Calu3 (cell line): ENCODE results near the gene TRIM52. TPM values are rescaled to one million over a fixed set of nuclear protein-coding genes. Genes with fewer than 3 reads are reported as not detected.

Experiments
- BruUV-seq: library from RNA; stranded (reverse); fragments of 400-500 nt; replicated peaks from 2 replicates; lab custom pipeline; 2021; lab: Mats Ljungman, UMichigan
- CTCF ChIA-PET: fragments of 300-600 bp; sonication (Branson Sonifier 250); formaldehyde crosslinking; loops from one replicate; lab custom pipeline; 2022; ENCODE audit warnings: antibody characterized with exemption; lab: Charles Lee
- DNase-seq: peaks from one replicate; pipeline ENCODE4 v3.0.0; 2022
- H3K27ac Mint-ChIP-seq: one replicate; pipeline ENCODE4 v1.8.0; 2022; ENCODE audit warnings: mixed read lengths; ENCODE audit not compliant: unreplicated experiment
- H3K27me3 Mint-ChIP-seq: one replicate; pipeline ENCODE4 v1.8.0; 2022; ENCODE audit warnings: mixed read lengths; ENCODE audit not compliant: unreplicated experiment
- H3K36me3 Mint-ChIP-seq: one replicate; pipeline ENCODE4 v1.8.0; 2022; ENCODE audit warnings: mild to moderate bottlenecking, moderate library complexity, mixed read lengths; ENCODE audit not compliant: insufficient read depth, unreplicated experiment
- H3K4me1 Mint-ChIP-seq: one replicate; pipeline ENCODE4 v1.8.0; 2022; ENCODE audit warnings: mild to moderate bottlenecking, low read depth, mixed read lengths; ENCODE audit not compliant: unreplicated experiment
- H3K4me3 Mint-ChIP-seq: one replicate; pipeline ENCODE4 v1.8.0; 2022; ENCODE audit warnings: mild to moderate bottlenecking, low read depth, moderate library complexity, mixed read lengths; ENCODE audit not compliant: unreplicated experiment
- H3K9me3 Mint-ChIP-seq: one replicate; pipeline ENCODE4 v1.8.0; 2022; ENCODE audit warnings: low read depth, mixed read lengths; ENCODE audit not compliant: unreplicated experiment
- intact Hi-C: fragments of 100-400 bp; cut with micrococcal nuclease; formaldehyde crosslinking; loops from one replicate; pipeline ENCODE4 v1.10.0; 2022; ENCODE audit not compliant: unreplicated experiment
- total RNA-seq: library from RNA; stranded (reverse); gene quantifications from 2 replicates; pipeline ENCODE4 v1.2.3, GENCODE V29; 2022
- TF ChIP-seq, protein P1 (sequence below): fragments of 200-600 bp; IDR thresholded peaks from one replicate; pipeline ENCODE4 v1.8.0; 2022; ENCODE audit warnings: antibody characterized with exemption; ENCODE audit not compliant: unreplicated experiment

TRIM52 gene
- total RNA-seq, 1 experiment from 2014 or later, result 14.8 TPM

DNA sequence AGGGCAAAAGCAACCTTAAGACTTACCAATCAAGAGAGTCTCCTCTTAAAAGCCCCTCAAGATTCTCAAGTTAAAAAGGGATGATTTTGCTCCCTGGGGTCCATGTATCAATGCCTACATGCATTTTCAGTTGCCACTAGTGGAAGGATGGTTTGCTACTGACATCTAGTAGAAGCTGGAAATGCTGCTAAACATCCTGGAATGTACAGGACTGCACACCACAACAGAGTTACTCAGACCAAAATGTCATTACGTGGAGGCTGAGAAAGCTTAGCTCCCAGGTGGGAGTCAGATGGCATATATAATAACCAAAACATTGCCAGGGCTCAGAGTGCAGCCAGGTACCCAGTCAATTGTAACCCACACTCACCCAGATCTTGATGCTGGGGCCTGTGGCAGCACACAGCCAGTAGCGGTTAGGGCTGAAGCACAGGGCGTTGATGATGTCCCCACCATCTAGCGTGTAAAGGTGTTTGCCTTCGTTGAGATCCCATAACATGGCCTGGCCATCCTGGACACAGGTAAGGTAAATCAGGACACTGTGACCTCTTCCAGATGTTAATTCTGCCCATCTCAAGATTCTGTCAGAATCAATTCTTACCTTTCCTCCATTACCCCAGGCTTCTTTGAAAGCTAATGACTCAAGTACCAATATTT, 23.1 kb downstream of the TRIM52 start:
- H3K4me3 Mint-ChIP-seq, result peak overlapping the region; percentile 15
- H3K27ac Mint-ChIP-seq, result peak overlapping the region; percentile 64
- CTCF ChIA-PET, result no interaction called here
- DNase-seq, result no peak
- no peaks in the 10 kb centered on the region for H3K9me3 Mint-ChIP-seq
- intact Hi-C loops, result no loop called here
- no TSS peak for BruUV-seq
- peaks cover 30% of the 10 kb centered on the region for H3K4me1 Mint-ChIP-seq
- TF ChIP-seq, protein P1, sequence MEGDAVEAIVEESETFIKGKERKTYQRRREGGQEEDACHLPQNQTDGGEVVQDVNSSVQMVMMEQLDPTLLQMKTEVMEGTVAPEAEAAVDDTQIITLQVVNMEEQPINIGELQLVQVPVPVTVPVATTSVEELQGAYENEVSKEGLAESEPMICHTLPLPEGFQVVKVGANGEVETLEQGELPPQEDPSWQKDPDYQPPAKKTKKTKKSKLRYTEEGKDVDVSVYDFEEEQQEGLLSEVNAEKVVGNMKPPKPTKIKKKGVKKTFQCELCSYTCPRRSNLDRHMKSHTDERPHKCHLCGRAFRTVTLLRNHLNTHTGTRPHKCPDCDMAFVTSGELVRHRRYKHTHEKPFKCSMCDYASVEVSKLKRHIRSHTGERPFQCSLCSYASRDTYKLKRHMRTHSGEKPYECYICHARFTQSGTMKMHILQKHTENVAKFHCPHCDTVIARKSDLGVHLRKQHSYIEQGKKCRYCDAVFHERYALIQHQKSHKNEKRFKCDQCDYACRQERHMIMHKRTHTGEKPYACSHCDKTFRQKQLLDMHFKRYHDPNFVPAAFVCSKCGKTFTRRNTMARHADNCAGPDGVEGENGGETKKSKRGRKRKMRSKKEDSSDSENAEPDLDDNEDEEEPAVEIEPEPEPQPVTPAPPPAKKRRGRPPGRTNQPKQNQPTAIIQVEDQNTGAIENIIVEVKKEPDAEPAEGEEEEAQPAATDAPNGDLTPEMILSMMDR, result no peak
- H3K36me3 Mint-ChIP-seq, result peaks cover 100% of the 10 kb centered on the region
- H3K27me3 Mint-ChIP-seq, result no peaks in the 10 kb centered on the region

GRCh38 chr5:181236954-181237641, 23.8 kb downstream of the TRIM52 start:
- H3K9me3 Mint-ChIP-seq, result no peaks in the 10 kb centered on the region
- H3K36me3 Mint-ChIP-seq, result peaks cover 96% of the 10 kb centered on the region
- DNase-seq, result no peak
- peaks cover 25% of the 10 kb centered on the region for H3K4me1 Mint-ChIP-seq
- intact Hi-C loops, result no loop called here
- H3K4me3 Mint-ChIP-seq, result no peak overlapping the region
- TF ChIP-seq, protein P1, result no peak
- no peak overlapping the region for H3K27ac Mint-ChIP-seq
- no peaks in the 10 kb centered on the region for H3K27me3 Mint-ChIP-seq
- CTCF ChIA-PET, result no interaction called here
- BruUV-seq, result no TSS peak

GRCh38 chr5:181236471-181236870, 24.5 kb downstream of the TRIM52 start:
- H3K4me3 Mint-ChIP-seq, result no peak overlapping the region

DNA sequence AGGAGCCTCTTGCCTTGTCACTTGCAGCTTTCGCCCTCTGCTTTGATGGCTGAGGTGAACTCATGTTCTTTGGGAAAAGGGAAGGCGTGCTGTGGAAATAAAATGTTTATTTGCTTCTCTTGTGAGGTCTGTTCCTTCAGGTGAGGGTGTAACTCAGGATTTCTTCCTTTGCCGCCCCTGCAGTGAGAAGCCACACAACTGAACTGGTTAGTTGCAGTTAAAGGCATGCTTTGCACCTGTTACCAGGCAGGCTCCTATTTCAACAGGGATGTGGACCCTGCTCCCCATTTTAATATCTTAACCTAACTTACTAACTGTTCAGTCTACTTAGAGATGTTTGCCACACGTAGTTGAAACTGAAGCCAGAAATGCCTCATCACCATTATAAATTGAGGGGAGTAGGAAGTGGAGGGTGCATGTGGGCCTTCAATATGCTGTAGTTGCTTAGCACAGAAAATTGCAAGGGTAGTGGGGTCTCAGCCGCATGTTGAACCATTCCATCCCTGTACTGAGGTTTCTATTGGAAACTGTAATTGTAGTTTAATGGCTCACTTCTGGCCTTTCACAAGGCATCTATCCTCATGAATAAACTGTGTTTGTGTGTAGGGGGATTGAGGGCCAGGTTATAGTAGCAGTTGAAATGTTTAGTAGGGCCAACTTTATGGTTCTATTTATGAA, 25.1 kb downstream of the TRIM52 start:
- CTCF ChIA-PET, result no interaction called here
- Mint-ChIP-seq H3K36me3 (peaks cover 95% of the 10 kb centered on the region), H3K27ac (peak overlapping the region; percentile 79), H3K4me3 (no peak overlapping the region), H3K27me3 (no peaks in the 10 kb centered on the region), H3K4me1 (peaks cover 17% of the 10 kb centered on the region), H3K9me3 (no peaks in the 10 kb centered on the region)
- TF ChIP-seq, protein P1, result no peak
- no peak for DNase-seq
- intact Hi-C loops, result no loop called here
- no TSS peak for BruUV-seq

More at GRCh38 chr5:181236471-181236870, 24.5 kb downstream of the TRIM52 start:
- Mint-ChIP-seq H3K27me3 (no peaks in the 10 kb centered on the region), H3K9me3 (no peaks in the 10 kb centered on the region), H3K36me3 (peaks cover 96% of the 10 kb centered on the region), H3K27ac (peak overlapping the region; percentile 79), H3K4me1 (peaks cover 18% of the 10 kb centered on the region)
- CTCF ChIA-PET, result no interaction called here
- no peak for DNase-seq
- no TSS peak for BruUV-seq
- intact Hi-C loops, result no loop called here
- TF ChIP-seq, protein P1, result no peak
